IPS-20b (cell line): ENCODE data around the gene HDGF.

Experiments
- H3K27ac ChIP-seq: one replicate; pipeline ENCODE4 v1.5.1; 2013; ENCODE audit warnings: low read length
- H3K27me3 ChIP-seq: 2 replicates; pipeline ENCODE4 v1.6.1; 2013; ENCODE audit warnings: mild to moderate bottlenecking, low read length, inconsistent platforms; ENCODE audit not compliant: insufficient read depth
- H3K36me3 ChIP-seq: 2 replicates; pipeline ENCODE4 v1.6.1; 2013; ENCODE audit warnings: low read depth, mild to moderate bottlenecking, inconsistent platforms, low read length, moderate library complexity; ENCODE audit not compliant: insufficient read depth
- H3K4me1 ChIP-seq: 2 replicates; pipeline ENCODE4 v1.6.1; 2013; ENCODE audit warnings: mild to moderate bottlenecking, control low read depth, inconsistent platforms, low read length, moderate library complexity; ENCODE audit not compliant: insufficient read depth
- H3K4me3 ChIP-seq: 2 replicates; pipeline ENCODE4 v1.5.1; 2013; ENCODE audit warnings: mild to moderate bottlenecking, low read length, inconsistent platforms
- H3K9ac ChIP-seq: 2 replicates; pipeline ENCODE4 v1.6.1; 2013; ENCODE audit warnings: low read depth, mild to moderate bottlenecking, inconsistent platforms, low read length, moderate library complexity
- H3K9me3 ChIP-seq: 2 replicates; pipeline ENCODE4 v1.6.1; 2013; ENCODE audit warnings: mild to moderate bottlenecking, low read depth, low read length, inconsistent platforms; ENCODE audit not compliant: insufficient read depth

HDGF gene

DNA sequence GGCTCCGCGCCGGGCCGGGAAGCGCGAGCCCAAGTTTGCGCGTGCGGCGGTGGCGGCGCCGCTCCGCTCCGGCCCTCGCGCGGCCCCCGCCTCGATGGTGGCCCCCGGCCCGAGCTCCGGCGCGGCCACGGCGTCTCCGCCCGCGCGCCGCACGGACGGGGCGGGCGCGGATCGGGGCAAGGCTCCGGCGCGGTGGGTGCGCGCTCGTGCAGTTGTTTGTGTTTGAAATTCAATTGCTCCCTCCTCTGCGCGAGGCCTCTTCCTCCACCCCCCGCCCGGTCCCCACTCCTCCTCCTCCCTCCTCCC is at the start of gene HDGF:
TSS of gene HDGF (minus strand) at position 225 of the 306 bp plus-strand sequence. CDS start 246 bp downstream, outside the sequence.
- Histone ChIP-seq H3K36me3 (peaks cover 6% of the 10 kb centered on the region), H3K4me3 (peak within 1 kb of the TSS; percentile 82), H3K9ac (peak within 1 kb of the TSS; percentile 99), H3K4me1 (peaks cover 37% of the 10 kb centered on the region), H3K27me3 (no peaks in the 10 kb centered on the region), H3K27ac (peak within 1 kb of the TSS; percentile 95), H3K9me3 (no peaks in the 10 kb centered on the region)

DNA sequence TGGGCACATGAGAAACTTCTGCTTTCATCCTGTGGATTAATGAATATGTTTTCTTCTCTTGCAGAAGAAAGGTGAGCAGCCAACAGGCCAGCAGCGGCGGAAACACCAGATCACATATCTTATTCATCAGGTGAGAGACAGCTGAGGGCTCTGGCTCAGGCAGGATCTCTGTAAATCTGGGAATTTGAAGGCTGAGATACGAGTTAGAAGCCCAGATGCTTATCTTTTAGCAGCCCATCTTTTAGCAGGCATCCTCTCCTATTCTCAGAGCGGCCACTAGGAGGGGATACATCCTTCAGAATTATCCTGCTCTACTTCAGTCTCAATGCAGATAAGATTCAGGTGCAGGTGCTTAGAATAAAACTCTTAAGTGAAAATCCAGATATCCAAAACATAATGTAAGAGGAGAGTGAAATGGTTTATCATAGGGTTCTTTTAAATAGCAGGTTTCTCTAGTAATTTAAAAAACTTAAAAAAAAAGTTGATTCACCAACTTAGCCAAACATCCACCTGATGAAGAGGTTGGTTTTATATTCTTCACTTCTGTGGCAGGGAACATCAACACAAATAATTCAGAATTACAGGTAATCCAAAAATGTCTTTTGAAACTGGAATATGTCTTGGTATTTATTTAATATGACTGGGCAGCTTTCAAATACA is 45.9 kb upstream of the HDGF start:
- no peak overlapping the region for H3K4me3 ChIP-seq
- no peaks in the 10 kb centered on the region for H3K27me3 ChIP-seq
- peaks cover 94% of the 10 kb centered on the region for H3K36me3 ChIP-seq
- no peak overlapping the region for H3K27ac ChIP-seq
- no peaks in the 10 kb centered on the region for H3K9me3 ChIP-seq
- no peaks in the 10 kb centered on the region for H3K4me1 ChIP-seq
- no peak overlapping the region for H3K9ac ChIP-seq

DNA sequence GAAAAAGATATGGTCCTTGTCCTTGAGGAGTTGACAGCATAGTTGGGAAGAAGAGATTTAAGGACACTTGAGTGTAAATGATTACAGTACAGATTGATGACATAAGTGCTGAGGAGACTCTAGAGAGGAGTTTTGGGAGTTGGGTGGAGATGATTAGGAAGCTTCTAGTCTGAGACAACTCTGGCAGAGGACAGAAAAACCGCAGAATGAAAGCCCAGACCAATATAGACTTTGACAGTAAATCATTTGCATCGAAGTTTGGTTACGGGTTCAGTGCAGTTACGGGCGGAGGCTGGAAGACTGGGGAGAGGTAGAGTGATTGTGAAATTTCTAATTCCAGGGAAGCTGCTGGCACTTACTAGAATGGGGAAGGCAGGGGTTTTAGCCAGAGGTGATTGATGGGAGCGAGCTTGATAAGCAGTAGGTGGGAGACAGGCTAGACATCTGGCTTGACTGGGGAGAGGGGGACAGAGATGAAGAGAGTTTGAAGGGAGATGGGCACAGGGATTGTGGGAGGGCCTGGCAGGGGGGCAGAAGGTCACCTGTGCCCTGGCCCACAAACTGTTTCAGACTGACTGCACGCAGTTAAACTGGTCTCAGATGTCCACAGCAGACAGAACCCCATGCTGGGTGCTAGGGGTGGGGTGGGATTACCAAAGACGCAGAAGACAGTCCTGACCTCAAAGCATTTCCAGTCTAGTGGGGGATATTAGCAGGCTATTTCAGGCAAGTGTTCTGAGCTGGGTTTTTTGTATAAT is 45.0 kb upstream of the HDGF start:
- Histone ChIP-seq H3K9me3 (no peaks in the 10 kb centered on the region), H3K27me3 (no peaks in the 10 kb centered on the region), H3K36me3 (peaks cover 97% of the 10 kb centered on the region), H3K4me3 (no peak overlapping the region), H3K4me1 (no peaks in the 10 kb centered on the region), H3K9ac (no peak overlapping the region), H3K27ac (no peak overlapping the region)

DNA sequence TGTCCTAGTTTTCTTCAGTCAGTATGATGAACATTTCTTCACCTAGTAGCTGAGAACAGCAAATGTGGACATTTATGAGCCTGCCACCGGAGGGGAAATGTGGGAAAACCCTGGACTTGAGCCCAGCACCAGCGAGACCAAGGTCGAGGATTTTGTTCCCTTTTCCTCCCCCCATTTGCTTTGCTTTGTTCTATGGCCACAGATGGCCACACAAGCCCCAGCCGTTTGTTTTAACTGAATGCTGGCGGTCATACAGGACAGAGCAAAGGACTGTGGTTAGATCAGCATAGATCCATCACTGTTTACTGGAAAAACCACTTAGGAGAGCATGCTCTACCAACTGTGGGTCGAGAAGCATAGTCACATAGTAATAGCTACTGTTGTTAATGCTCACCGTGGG is 44.3 kb upstream of the HDGF start:
- no peak overlapping the region for H3K9ac ChIP-seq
- no peaks in the 10 kb centered on the region for H3K9me3 ChIP-seq
- H3K36me3 ChIP-seq = peaks cover 97% of the 10 kb centered on the region
- no peaks in the 10 kb centered on the region for H3K27me3 ChIP-seq
- H3K4me3 ChIP-seq = no peak overlapping the region
- H3K4me1 ChIP-seq = no peaks in the 10 kb centered on the region
- H3K27ac ChIP-seq = no peak overlapping the region

DNA sequence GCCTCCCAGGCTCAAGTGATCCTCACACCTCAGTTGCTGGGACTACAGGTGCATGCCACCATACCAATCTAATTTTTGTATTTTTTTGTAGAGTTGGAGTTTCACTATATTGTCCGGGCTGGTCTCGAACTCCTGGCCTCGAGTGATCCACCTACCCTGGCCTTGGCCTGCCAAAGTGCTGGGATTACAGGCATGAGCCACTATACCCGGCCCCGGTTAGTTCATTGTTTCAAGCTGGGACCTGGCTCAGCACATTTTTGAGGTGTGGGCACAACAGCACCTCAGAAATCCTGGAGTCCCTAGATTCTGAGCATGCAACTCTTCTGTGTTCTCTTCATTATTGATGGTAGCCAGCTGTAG is 43.9 kb upstream of the HDGF start:
- H3K4me1 ChIP-seq = no peaks in the 10 kb centered on the region
- no peak overlapping the region for H3K9ac ChIP-seq
- H3K4me3 ChIP-seq = no peak overlapping the region
- H3K27me3 ChIP-seq = no peaks in the 10 kb centered on the region
- peaks cover 97% of the 10 kb centered on the region for H3K36me3 ChIP-seq
- no peak overlapping the region for H3K27ac ChIP-seq
- H3K9me3 ChIP-seq = no peaks in the 10 kb centered on the region

DNA sequence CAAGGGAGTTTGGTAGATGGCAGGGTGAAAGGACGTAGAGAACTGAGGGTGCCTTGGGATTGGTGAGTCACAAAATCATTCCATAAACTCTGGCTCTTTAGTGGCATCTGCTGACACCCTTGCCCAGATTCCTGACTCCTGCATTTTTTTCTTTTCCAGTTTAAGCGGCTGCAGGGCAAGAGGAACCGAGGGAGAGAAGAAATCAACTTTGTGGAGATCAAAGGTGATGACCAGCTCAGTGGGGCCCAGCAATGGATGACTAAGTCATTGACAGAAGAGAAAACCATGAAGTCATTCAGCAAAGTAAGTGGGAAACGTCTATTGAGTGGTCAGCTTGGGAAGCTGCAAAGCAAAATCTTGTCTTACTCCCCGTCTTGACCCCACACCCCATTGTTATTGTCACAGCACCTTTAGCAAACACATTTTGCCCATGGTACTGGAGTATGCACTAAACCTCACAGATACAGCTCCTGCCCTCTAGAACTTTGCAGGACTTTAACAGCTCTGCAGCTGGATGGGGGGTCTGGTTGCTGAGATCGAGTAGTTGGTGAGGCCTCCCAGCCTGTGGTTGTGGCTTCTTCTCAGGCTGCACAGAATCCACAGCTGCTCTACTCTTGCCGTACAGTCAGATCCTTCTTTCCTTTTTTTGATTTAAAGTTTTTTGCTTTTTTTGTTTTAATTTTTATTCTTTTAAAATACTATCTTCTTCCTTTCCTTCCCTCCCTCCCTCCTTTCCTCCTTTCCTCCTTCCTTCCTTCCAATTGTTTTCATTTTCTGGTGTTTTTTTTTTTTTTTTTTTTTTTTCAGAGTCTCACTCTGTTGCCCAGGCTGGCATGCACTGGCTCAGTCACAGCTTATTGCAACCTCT is 43.3 kb upstream of the HDGF start:
- no peaks in the 10 kb centered on the region for H3K9me3 ChIP-seq
- H3K4me3 ChIP-seq = no peak overlapping the region
- no peaks in the 10 kb centered on the region for H3K4me1 ChIP-seq
- no peaks in the 10 kb centered on the region for H3K27me3 ChIP-seq
- no peak overlapping the region for H3K9ac ChIP-seq
- no peak overlapping the region for H3K27ac ChIP-seq
- H3K36me3 ChIP-seq = peaks cover 91% of the 10 kb centered on the region

DNA sequence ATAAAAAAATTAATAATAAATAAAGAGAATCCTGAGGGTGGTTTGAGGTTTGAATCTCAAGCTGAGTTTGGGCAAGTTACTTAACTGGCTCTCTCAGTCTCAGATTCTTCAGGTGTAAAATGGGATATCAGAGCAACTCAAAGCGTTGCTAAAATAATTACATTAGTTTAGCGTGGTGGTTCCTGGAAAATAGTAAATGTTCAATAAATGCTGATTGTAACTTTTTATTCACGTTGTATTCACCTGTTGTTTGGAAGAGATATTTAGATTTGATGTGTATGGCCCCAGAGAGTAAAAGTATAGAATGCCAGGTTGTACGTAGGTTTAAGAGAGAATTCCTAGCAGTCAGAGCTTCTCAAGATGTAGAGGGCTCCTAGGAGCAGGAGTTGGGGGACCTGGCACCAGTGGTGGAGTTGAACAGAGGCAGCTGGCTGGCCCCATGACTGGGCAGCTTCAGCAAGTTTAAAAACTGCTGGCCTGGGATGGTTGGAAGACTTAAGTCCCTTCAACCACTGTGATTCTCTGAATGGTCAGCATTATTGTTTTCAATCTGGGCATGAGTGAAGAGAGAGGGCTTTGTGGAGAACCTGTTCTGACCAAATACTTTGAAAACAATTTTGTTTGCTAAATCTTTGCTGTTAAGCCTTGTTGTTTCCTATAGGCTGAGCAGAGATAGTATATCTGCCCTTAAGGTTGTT is 38.3 kb upstream of the HDGF start:
- no peaks in the 10 kb centered on the region for H3K9me3 ChIP-seq
- H3K27me3 ChIP-seq = no peaks in the 10 kb centered on the region
- no peaks in the 10 kb centered on the region for H3K4me1 ChIP-seq
- no peak overlapping the region for H3K4me3 ChIP-seq
- peaks cover 78% of the 10 kb centered on the region for H3K36me3 ChIP-seq
- no peak overlapping the region for H3K9ac ChIP-seq
- H3K27ac ChIP-seq = no peak overlapping the region

DNA sequence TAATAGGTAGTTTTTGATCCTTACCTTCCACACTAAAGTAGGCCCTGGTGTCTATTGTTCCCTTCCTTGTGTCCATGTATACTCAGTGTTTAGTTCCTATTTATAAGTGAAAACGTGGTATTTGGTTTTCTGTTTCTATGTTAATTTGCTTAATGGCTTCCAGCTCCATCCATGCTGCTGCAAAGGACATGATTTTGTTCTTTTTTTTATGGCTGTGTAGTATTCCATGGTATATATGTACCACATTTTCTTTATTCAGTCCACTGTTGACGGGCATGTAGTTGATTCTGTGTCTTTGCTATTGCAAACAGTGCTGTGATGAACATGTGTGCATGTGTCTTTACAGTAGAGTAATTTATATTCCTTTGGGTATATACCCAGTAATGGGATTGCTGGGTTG is 36.7 kb upstream of the HDGF start:
- Histone ChIP-seq H3K9ac (no peak overlapping the region), H3K4me3 (no peak overlapping the region), H3K36me3 (peaks cover 74% of the 10 kb centered on the region), H3K27ac (no peak overlapping the region), H3K9me3 (no peaks in the 10 kb centered on the region), H3K27me3 (no peaks in the 10 kb centered on the region), H3K4me1 (no peaks in the 10 kb centered on the region)

DNA sequence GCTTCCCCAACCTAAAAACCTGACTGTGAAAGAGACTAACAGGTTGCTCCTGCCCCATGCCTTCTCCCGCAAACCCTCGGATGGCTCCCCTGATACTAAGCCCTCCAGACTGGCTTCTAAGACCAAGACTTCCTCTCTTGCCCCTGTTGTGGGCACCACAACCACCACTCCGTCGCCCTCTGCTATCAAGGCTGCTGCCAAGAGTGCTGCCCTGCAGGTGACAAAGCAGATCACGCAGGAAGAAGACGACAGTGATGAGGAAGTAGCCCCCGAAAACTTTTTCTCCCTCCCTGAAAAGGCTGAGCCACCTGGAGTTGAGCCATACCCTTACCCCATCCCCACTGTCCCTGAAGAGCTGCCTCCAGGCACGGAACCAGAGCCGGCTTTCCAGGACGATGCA is 35.2 kb upstream of the HDGF start:
- Histone ChIP-seq H3K4me3 (no peak overlapping the region), H3K9me3 (no peaks in the 10 kb centered on the region), H3K4me1 (no peaks in the 10 kb centered on the region), H3K36me3 (peaks cover 74% of the 10 kb centered on the region), H3K27me3 (no peaks in the 10 kb centered on the region), H3K9ac (no peak overlapping the region; the same call in 1 of the 2 replicates), H3K27ac (no peak overlapping the region)

DNA sequence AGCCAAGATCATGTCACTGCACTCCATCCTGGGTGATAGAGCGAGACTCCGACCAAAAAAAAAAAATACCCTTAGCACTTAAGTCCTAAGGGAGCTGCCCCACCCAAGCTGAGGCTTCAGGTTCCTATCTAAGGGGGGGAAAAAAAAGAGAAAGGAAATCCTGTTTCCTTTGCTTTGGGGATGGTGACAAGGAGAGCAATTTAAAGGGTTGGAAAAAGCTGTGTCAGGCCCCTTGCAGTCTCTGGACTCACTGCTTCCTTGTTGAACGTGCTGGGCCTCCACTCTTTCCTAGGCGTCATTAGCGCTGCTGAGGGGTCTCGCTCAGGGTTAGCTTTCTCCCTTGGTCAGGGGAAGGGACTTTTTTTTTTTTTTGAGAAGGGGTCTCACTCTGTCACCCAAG is 34.0 kb upstream of the HDGF start:
- no peaks in the 10 kb centered on the region for H3K27me3 ChIP-seq
- H3K36me3 ChIP-seq = peaks cover 67% of the 10 kb centered on the region
- H3K9me3 ChIP-seq = no peaks in the 10 kb centered on the region
- H3K9ac ChIP-seq = no peak overlapping the region
- no peaks in the 10 kb centered on the region for H3K4me1 ChIP-seq
- no peak overlapping the region for H3K4me3 ChIP-seq
- no peak overlapping the region for H3K27ac ChIP-seq

DNA sequence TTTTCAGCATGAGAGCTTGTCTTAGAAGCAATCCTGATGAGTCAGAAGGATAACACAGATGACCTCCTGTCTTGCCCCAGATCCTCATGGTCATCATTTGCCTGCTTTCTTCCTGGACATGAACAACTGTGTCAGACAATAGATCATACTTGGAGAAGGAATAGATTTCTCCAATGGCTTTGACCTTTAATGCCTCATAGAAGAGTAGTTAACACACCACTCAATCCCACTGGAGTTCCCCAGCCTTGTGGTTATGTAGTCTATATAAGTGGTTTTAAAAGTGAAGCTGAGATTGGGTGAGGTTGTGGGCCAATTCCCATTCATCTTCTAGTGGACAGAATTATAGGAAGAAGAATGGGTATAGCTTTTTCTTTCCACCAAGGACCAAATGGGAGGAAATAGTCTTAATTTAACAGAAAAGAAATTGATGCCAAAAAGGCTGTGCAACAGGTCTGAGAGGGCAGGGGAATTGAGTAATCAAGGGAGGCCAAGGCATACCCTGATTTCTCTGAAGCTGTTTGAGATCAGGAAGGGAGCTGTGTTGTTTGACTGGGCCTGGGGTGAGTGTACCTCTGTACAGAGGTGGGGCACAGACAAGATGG is 30.2 kb upstream of the HDGF start:
- no peak overlapping the region for H3K27ac ChIP-seq
- H3K4me3 ChIP-seq = no peak overlapping the region
- no peak overlapping the region for H3K9ac ChIP-seq
- no peaks in the 10 kb centered on the region for H3K4me1 ChIP-seq
- no peaks in the 10 kb centered on the region for H3K27me3 ChIP-seq
- H3K9me3 ChIP-seq = no peaks in the 10 kb centered on the region
- peaks cover 57% of the 10 kb centered on the region for H3K36me3 ChIP-seq
